Measurements from ENCODE around the gene TM9SF4. TPM values are rescaled to one million over a fixed set of nuclear protein-coding genes. Genes with fewer than 3 reads are reported as not detected.

TM9SF4 gene
- total and polyA plus RNA-seq, 2 experiments from 2014 or later: 38.6 to 41.3 TPM

- TF ChIP-seq EZH2phosphoT487 (IDR thresholded peaks at IDR 0.05; ENCODE audit: insufficient read depth, low read depth): no peak
- TF ChIP-seq EZH2 (IDR thresholded peaks at IDR 0.05; ENCODE audit: insufficient read depth, poor library complexity, severe bottlenecking): no peak
- in situ Hi-C loops (cut with MboI): no loop called here
- Histone ChIP-seq H3K79me2 (ENCODE audit: insufficient read depth) (no peaks in the 10 kb centered on the region), H3K4me3 (no peak overlapping the region), H3K9me3 (ENCODE audit: low read depth) (no peaks in the 10 kb centered on the region), H3K27ac (no peak overlapping the region), H3K9ac (no peak overlapping the region), H3K4me1 (ENCODE audit: insufficient read depth) (peaks cover 6% of the 10 kb centered on the region; the same call in 1 of the 2 replicates), H2AFZ (no peak overlapping the region), H4K20me1 (ENCODE audit: insufficient read depth) (no peaks in the 10 kb centered on the region), H3K4me2 (ENCODE audit: unreplicated experiment) (no peak overlapping the region), H3F3A (ENCODE audit: insufficient read depth) (no peaks in the 10 kb centered on the region), H3K36me3 (ENCODE audit: low read depth) (peaks cover 41% of the 10 kb centered on the region), H3K9me2 (ENCODE audit: insufficient read depth) (no peaks in the 10 kb centered on the region), H3K27me3 (replicated peaks; ENCODE audit: insufficient read depth) (no peaks in the 10 kb centered on the region)
- no peak for DNase-seq
- 90 to 91% methylated on average over 10 of the region's 10 CpGs for WGBS, 2 experiments (ENCODE audit: low coverage in 1 of 2, low lambda C conversion rate in 2 of 2, missing lambda C conversion rate in 2 of 2)
Observed at GRCh38 chr20:32150291-32150848, 40.9 kb downstream of the TM9SF4 start.

- H3K27ac ChIP-seq: no peak overlapping the region
- H3K9me3 ChIP-seq (ENCODE audit: low read depth): no peaks in the 10 kb centered on the region
- 88 to 94% methylated on average over 6 of the region's 6 CpGs for WGBS, 2 experiments (ENCODE audit: low coverage in 1 of 2, low lambda C conversion rate in 2 of 2, missing lambda C conversion rate in 2 of 2)
- no peaks in the 10 kb centered on the region for H3K79me2 ChIP-seq (ENCODE audit: insufficient read depth)
- no peaks in the 10 kb centered on the region for H3K27me3 ChIP-seq (replicated peaks; ENCODE audit: insufficient read depth)
- peaks cover 8% of the 10 kb centered on the region; the same call in 1 of the 2 replicates for H3K4me1 ChIP-seq (ENCODE audit: insufficient read depth)
- H3K9me2 ChIP-seq (ENCODE audit: insufficient read depth): no peaks in the 10 kb centered on the region
- TF ChIP-seq EZH2 (IDR thresholded peaks at IDR 0.05; ENCODE audit: insufficient read depth, poor library complexity, severe bottlenecking) (no peak), EZH2phosphoT487 (IDR thresholded peaks at IDR 0.05; ENCODE audit: insufficient read depth, low read depth) (no peak)
- no peak overlapping the region for H3K9ac ChIP-seq
- H3K36me3 ChIP-seq (ENCODE audit: low read depth): peaks cover 27% of the 10 kb centered on the region
- no peaks in the 10 kb centered on the region for H3F3A ChIP-seq (ENCODE audit: insufficient read depth)
- DNase-seq: no peak
- H4K20me1 ChIP-seq (ENCODE audit: insufficient read depth): no peaks in the 10 kb centered on the region
- no peak overlapping the region for H3K4me2 ChIP-seq (ENCODE audit: unreplicated experiment)
- H2AFZ ChIP-seq: no peak overlapping the region
- H3K4me3 ChIP-seq: no peak overlapping the region
- in situ Hi-C loops (cut with MboI): no loop called here
Observed at GRCh38 chr20:32152421-32153155, 43.1 kb downstream of the TM9SF4 start.

- Histone ChIP-seq H3K36me3 (ENCODE audit: low read depth) (peaks cover 21% of the 10 kb centered on the region; the same call in 1 of the 2 replicates), H3K79me2 (ENCODE audit: insufficient read depth) (no peaks in the 10 kb centered on the region), H3K9me2 (ENCODE audit: insufficient read depth) (no peaks in the 10 kb centered on the region), H4K20me1 (ENCODE audit: insufficient read depth) (no peaks in the 10 kb centered on the region), H2AFZ (no peak overlapping the region), H3K4me2 (ENCODE audit: unreplicated experiment) (no peak overlapping the region), H3K4me1 (ENCODE audit: insufficient read depth) (peaks cover 8% of the 10 kb centered on the region; the same call in 1 of the 2 replicates), H3K27me3 (replicated peaks; ENCODE audit: insufficient read depth) (no peaks in the 10 kb centered on the region), H3K9ac (no peak overlapping the region), H3F3A (ENCODE audit: insufficient read depth) (no peaks in the 10 kb centered on the region), H3K27ac (no peak overlapping the region), H3K9me3 (ENCODE audit: low read depth) (no peaks in the 10 kb centered on the region), H3K4me3 (no peak overlapping the region)
- in situ Hi-C loops (cut with MboI): no loop called here
- WGBS, 2 experiments (ENCODE audit: low coverage in 1 of 2, low lambda C conversion rate in 2 of 2, missing lambda C conversion rate in 2 of 2): 96 to 98% methylated on average over 4 of the region's 4 CpGs
- TF ChIP-seq EZH2 (IDR thresholded peaks at IDR 0.05; ENCODE audit: insufficient read depth, poor library complexity, severe bottlenecking) (no peak), EZH2phosphoT487 (IDR thresholded peaks at IDR 0.05; ENCODE audit: insufficient read depth, low read depth) (no peak)
- no peak for DNase-seq
Observed at GRCh38 chr20:32153156-32153665, 43.7 kb downstream of the TM9SF4 start.

GRCh38 chr20:32153771-32154170 lies 44.3 kb downstream of the TM9SF4 start:
- no peaks in the 10 kb centered on the region for H3F3A ChIP-seq (ENCODE audit: insufficient read depth)
- no peaks in the 10 kb centered on the region for H3K9me2 ChIP-seq (ENCODE audit: insufficient read depth)
- no peaks in the 10 kb centered on the region for H4K20me1 ChIP-seq (ENCODE audit: insufficient read depth)
- WGBS, 2 experiments (ENCODE audit: low coverage in 1 of 2, low lambda C conversion rate in 2 of 2, missing lambda C conversion rate in 2 of 2): 99 to 100% methylated on average over 5 of the region's 5 CpGs
- H3K36me3 ChIP-seq (ENCODE audit: low read depth): peaks cover 18% of the 10 kb centered on the region; the same call in 1 of the 2 replicates
- H3K27me3 ChIP-seq (replicated peaks; ENCODE audit: insufficient read depth): no peaks in the 10 kb centered on the region
- in situ Hi-C loops (cut with MboI): no loop called here
- H3K9ac ChIP-seq: no peak overlapping the region
- H3K79me2 ChIP-seq (ENCODE audit: insufficient read depth): no peaks in the 10 kb centered on the region
- no peak for TF ChIP-seq EZH2phosphoT487 (IDR thresholded peaks at IDR 0.05; ENCODE audit: insufficient read depth, low read depth)
- no peak for TF ChIP-seq EZH2 (IDR thresholded peaks at IDR 0.05; ENCODE audit: insufficient read depth, poor library complexity, severe bottlenecking)
- H3K9me3 ChIP-seq (ENCODE audit: low read depth): no peaks in the 10 kb centered on the region
- H3K27ac ChIP-seq: no peak overlapping the region
- H3K4me2 ChIP-seq (ENCODE audit: unreplicated experiment): no peak overlapping the region
- H3K4me3 ChIP-seq: no peak overlapping the region
- H2AFZ ChIP-seq: no peak overlapping the region
- no peak for DNase-seq
- H3K4me1 ChIP-seq (ENCODE audit: insufficient read depth): peaks cover 8% of the 10 kb centered on the region; the same call in 1 of the 2 replicates
